HG03064 (cell line): ENCODE results near the gene SYT12.

Experiments
- ATAC-seq: cut with Tn5 transposase; IDR thresholded peaks from one replicate; pipeline ENCODE4 v1.9.1; 2021; ENCODE audit warnings: low read depth; ENCODE audit not compliant: unreplicated experiment

The SYT12 gene

GRCh38 chr11:67027483-67027930, 4.6 kb downstream of the SYT12 start:
- no peak for ATAC-seq

- no peak for ATAC-seq
Observed at GRCh38 chr11:67027943-67028542, 5.1 kb downstream of the SYT12 start.

GRCh38 chr11:67029146-67029545, 6.2 kb downstream of the SYT12 start:
- no peak for ATAC-seq

- ATAC-seq = no peak
Observed at GRCh38 chr11:67030976-67031375, 8.0 kb downstream of the SYT12 start.

- no peak for ATAC-seq
Observed at GRCh38 chr11:67031791-67032561, 9.0 kb downstream of the SYT12 start.

GRCh38 chr11:67032830-67033551, 10.1 kb downstream of the SYT12 start:
- ATAC-seq = no peak

- no peak for ATAC-seq
Observed at GRCh38 chr11:67033661-67034166, 10.8 kb downstream of the SYT12 start.

- ATAC-seq = no peak
Observed at GRCh38 chr11:67034350-67034749, 11.4 kb downstream of the SYT12 start.

GRCh38 chr11:67040147-67040546, 17.2 kb downstream of the SYT12 start:
- no peak for ATAC-seq

GRCh38 chr11:67041602-67042001, 18.7 kb downstream of the SYT12 start:
- no peak for ATAC-seq

- ATAC-seq = no peak
Observed at GRCh38 chr11:67043572-67044349, 20.8 kb downstream of the SYT12 start.

- ATAC-seq = no peak
Observed at GRCh38 chr11:67044496-67044895, 21.6 kb downstream of the SYT12 start.

GRCh38 chr11:67045314-67045713, 22.4 kb downstream of the SYT12 start:
- ATAC-seq = no peak

- ATAC-seq = no peak
Observed at GRCh38 chr11:67048515-67049130, 25.7 kb downstream of the SYT12 start.

- no peak for ATAC-seq
Observed at GRCh38 chr11:67050139-67050538, 27.2 kb downstream of the SYT12 start.

GRCh38 chr11:67051180-67051893, 28.4 kb downstream of the SYT12 start:
- ATAC-seq = no peak

GRCh38 chr11:67051945-67052488, 29.1 kb downstream of the SYT12 start:
- ATAC-seq = no peak

- no peak for ATAC-seq
Observed at GRCh38 chr11:67052891-67053290, 30.0 kb downstream of the SYT12 start.

- no peak for ATAC-seq
Observed at GRCh38 chr11:67053896-67054329, 31.0 kb downstream of the SYT12 start.
